HTERT RPE-1 (cell line): Measurements from ENCODE around the gene SMARCA1.
"Not testable (repeated sequence)": the region's sequence is repeated elsewhere in the genome, so short reads cannot be mapped to it uniquely, and the experiment has no call there.

Source experiments
- in situ Hi-C: fragments of 300-500 bp; cut with MboI; formaldehyde crosslinking; loops from 4 replicates; pipeline ENCODE4 v1.14.3; 2020; ENCODE audit warnings: low sequenced_read_pairs

The SMARCA1 gene, protein sequence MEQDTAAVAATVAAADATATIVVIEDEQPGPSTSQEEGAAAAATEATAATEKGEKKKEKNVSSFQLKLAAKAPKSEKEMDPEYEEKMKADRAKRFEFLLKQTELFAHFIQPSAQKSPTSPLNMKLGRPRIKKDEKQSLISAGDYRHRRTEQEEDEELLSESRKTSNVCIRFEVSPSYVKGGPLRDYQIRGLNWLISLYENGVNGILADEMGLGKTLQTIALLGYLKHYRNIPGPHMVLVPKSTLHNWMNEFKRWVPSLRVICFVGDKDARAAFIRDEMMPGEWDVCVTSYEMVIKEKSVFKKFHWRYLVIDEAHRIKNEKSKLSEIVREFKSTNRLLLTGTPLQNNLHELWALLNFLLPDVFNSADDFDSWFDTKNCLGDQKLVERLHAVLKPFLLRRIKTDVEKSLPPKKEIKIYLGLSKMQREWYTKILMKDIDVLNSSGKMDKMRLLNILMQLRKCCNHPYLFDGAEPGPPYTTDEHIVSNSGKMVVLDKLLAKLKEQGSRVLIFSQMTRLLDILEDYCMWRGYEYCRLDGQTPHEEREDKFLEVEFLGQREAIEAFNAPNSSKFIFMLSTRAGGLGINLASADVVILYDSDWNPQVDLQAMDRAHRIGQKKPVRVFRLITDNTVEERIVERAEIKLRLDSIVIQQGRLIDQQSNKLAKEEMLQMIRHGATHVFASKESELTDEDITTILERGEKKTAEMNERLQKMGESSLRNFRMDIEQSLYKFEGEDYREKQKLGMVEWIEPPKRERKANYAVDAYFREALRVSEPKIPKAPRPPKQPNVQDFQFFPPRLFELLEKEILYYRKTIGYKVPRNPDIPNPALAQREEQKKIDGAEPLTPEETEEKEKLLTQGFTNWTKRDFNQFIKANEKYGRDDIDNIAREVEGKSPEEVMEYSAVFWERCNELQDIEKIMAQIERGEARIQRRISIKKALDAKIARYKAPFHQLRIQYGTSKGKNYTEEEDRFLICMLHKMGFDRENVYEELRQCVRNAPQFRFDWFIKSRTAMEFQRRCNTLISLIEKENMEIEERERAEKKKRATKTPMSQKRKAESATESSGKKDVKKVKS

DNA sequence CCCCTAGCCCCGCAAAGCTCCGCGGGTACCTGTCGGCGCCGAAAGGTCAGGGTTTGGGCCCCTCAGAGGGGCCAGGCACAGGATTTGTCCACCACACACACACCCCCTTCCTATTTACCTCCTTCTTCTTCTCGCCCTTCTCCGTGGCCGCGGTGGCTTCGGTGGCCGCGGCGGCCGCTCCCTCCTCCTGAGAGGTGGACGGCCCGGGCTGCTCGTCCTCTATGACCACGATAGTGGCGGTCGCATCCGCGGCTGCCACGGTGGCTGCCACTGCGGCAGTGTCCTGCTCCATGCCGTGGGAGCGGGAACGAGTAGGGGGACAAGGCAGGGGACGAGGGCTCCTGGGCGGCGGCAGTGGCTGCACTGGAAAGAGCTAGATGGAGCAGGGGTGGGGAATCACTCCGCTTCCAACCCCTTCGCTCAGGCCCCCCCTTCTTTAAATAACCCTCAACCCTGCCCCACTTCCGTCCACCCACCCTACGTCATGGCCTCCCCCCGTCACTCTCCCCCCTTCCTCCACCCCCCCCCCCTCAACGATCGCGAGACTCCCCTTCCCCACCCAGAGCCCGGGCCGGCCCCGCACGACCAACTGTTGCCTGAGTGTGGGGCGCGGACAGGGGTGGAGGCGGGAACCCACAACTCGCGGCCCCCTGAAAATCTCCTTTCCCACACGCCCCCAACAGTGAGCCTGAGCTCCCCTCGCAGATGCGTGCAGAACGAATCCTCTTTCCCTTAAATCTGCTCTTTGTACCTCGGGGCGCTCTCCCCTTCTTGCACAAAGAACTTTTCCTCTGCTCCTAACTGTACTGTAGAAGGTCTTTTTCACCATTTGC is at the start of gene SMARCA1:
SMARCA1 (minus strand) TSS at position 412 of the 833 bp plus-strand sequence; CDS start at position 292, 120 bp downstream.
- in situ Hi-C loops = no loop called here

DNA sequence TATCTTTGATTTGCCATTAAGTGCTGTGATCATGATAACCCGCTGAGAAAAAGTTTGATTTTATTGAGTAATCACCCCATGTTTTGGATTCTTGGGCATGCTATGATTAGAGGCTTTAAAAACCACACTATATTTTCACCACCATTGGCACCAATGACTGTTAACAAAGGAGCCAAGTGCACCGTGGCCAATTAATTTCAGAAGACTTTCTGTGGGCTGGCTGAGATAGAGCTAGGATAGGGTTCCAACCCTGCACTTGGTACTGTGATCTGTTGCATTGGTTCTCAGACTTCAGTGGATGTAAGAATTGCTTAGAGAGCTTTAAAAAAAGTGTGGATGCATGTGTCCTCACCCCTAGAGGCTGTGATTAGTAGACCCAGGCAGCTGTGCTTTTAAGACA is 49.1 kb upstream of the SMARCA1 start:
- in situ Hi-C loops = no loop called here

DNA sequence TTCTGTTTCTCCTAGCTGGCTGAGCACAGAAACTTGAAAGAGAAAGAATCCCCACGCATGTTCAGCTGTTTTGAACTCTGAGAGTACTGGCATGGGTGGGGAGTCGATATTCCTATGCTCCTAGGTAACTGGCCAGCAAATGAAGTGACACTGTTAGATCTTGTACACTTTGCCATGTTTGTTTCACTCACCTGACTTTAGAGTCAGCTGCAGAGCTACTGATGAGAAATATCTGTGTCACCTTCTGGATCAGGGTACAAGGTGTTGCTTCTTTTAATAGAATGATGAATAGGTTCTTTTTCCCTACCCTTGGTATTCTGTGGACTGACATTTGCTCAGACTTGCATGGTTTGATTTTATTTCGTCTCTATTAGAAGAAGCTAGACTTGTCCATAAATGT is 45.1 kb upstream of the SMARCA1 start:
- in situ Hi-C loops = no loop called here

DNA sequence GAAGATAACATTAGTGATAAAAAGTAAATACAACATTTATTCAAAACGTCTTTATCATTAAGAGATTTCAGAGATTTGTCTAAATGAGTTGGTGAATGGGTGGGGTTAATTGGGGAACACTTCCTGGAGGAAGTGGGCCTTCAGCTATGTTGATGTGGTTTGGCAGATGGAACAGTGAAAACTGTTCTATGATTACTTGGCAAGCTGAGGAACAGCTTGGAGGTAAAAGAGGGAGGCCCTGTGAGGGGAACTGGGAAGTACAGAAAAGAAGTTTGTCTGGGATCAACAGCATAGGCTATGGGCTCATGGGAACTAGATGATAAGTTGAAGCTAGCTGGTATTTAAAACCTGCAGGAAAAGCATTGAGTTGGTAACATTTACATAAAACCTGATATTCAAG is 42.8 kb upstream of the SMARCA1 start:
- in situ Hi-C loops = no loop called here

DNA sequence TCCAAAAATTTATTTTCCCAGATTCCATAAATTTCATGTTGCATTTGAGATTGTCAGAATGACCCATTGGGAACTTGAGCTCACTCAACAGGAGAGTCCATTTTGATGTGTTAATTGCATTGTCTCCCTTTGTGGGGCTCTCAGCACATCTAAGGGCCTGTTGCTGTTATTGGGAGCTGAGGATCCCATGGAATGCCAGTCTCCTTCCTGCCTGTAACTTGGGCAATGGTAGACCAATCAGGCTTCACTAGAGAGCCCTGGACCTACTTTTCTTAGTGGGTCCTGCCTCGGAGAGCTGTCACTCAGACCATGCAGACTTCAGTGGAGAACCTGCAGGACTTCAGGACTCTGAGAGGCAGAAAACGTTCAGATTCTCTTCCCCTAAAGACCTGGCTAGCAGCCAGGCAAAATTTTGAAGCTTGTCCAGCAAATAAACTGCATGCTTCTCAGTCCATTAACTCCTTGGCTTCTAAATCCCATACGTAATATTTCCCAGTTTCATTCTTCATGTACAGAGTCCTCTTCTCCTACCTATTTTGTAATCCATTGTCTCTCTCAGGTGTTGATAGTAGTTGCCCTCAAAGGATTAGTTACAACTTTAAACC is 41.9 kb upstream of the SMARCA1 start:
- in situ Hi-C loops = no loop called here

DNA sequence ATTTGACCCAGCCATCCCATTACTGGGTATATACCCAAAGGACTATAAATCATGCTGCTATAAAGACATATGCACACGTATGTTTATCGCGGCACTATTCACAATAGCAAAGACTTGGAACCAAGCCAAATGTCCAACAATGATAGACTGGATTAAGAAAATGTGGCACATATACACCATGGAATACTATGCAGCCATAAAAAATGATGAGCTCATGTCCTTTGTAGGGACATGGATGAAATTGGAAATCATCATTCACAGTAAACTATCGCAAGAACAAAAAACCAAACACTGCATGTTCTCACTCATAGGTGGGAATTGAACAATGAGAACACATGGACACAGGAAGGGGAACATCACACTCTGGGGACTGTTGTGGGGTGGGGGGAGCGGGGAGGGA is 41.1 kb upstream of the SMARCA1 start:
- in situ Hi-C loops = not testable (repeated sequence)

DNA sequence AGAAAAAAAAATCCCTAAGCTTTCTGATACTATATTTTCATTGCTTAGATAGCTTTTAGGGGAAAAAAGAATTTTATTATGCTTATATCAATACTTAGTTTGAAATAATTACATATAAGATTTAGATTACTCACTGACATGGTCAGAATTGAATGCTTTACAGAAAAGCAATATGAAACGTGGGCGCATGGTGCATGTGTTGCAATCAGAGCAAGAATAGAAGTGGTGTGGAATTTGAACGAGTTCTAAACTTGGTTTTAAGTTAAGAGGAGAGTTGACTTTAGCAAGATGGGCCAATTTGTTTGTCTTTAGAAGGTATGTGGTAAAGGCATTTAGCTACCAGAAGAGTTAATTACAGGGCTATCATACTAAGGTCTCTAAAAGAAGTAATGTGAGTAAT is 38.2 kb upstream of the SMARCA1 start:
- in situ Hi-C loops = no loop called here

DNA sequence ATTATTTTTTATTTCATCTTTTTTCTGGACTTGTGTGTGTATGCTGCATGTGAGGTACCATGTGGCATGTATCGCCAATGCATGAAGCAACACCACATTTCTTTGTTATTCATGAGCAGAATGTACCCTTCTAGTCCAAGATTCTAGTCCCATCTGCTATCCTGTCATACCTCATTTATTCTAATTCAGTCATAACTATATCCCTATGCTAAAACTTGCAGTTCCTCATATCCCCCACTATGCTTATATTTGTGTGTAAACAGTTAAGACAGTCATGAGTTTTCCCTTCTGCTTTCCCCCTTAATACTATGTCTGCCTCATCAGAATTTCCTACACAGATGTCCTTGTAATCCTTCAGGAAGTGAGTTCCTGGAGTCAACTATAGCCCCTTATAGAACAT is 36.5 kb upstream of the SMARCA1 start:
- in situ Hi-C loops = no loop called here

DNA sequence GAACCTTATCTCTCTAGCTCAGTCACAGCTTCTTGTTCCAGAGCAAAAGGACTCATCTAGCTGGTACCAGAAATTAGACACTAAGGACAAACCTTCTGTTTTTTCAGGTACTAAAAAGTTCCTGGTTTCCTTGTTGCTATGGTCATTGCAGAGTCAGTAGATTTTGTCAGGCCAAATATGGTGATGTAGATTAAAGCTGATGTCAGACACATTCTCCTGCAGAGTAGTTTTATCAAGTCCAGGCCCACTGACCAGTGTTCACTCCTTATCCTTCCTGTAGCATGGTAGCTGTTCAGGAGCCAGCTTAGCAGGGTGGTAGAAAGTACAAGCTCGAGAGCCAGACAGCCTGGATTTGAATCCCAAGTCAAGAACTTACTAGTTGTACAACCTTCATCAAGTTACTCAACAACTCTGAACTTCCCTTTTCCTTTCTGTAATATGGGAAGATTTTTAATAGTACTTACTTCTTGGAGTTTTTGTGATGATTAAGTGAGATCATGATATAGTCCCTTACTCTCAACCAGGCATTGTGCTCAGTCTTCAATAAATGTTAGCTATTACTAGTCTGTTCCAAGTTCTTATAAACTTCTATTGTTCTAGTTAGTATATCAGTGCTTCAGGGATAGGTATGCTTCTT is 34.7 kb upstream of the SMARCA1 start:
- in situ Hi-C loops = no loop called here

DNA sequence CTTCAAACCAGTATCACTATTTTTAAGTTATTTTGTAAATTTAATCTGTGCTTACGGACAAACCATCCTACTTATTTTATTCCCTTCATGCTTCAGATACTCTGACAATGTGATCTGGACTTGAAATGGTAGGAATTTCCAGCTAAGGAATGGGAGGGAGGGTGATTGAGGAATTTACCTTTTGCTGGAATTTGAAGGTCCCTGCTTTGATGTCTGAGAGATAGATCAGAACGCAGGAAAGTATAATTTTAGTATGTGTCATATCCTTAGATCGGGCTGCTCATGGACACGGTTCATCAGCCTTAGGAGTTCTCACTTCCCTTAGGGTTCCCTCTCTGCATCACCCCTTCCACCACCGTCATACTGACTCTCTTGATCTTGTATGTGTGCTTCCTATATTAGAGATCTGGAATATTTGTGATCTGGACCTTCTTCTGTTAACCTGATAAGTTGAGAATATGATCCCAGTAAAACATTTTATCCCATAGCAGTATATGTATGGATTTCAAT is 33.6 kb upstream of the SMARCA1 start:
- in situ Hi-C loops = no loop called here

DNA sequence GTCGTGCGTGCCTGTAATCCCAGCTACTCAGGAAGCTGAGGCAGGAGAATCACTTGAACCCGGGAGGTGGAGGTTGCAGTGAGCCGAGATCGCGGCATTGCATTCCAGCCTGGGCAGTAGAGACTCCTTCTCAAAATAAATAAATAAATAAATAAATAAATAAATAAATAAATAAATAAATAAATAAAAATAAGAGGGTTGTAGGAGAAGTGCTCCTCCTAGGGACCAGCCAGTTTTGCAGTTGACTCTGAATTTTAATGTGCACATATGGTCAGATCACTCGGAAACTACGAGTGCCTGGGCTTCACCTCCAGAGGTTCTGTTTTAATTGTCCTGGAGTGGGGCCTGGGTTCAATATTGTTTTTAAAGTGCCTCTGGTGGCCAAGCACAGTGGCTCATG is 31.5 kb upstream of the SMARCA1 start:
- in situ Hi-C loops = not testable (repeated sequence)

DNA sequence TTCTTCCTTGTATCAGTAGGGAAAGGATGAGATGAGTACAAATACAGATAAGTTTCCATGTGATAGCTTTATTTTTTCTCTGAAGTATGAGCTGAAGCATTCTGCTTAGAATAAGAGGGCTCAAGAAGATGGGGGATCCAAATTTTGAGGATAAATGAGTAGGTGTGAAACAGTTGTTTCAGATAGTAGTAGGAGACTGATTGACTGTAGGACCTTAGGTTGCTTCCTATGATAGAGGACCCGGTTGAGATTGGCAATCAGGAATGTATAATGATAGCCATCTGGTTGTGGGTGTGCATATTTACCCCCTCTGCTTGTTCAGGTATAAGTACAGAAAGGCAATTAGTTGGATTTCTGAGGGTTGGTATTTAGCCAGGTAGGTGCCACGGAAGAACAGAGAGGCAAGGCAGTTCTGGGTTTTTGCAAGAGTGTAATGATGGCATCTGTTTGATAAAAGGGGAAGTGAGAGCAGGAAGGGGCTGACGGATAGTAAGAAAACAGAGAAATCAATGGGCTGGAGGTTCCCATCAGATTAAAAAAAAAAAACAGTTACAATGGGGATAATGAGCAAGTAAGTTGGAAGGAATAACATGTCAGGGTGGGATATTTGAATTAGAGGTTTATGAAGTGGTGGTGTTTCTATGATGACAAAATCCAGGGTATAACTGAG is 30.5 kb upstream of the SMARCA1 start:
- in situ Hi-C loops = no loop called here

DNA sequence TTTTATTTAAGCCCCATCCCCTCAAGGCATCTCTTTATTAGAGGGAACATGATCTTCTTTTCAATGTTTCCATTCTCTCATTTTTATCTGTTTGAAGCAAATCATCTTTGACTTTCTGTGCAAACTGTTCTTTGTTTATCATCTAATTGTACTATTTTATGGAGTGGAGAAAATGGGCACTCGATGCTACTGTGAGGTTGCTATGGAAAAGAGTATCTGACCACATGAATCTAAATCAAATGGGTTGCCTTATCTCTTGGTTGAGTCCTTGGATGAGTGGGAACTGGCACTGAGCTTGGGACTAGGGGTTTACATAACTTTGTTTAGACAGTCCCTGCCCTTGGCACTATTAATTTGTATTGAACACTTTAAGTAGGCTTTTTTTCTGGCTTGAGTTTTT is 25.8 kb upstream of the SMARCA1 start:
- in situ Hi-C loops = no loop called here

DNA sequence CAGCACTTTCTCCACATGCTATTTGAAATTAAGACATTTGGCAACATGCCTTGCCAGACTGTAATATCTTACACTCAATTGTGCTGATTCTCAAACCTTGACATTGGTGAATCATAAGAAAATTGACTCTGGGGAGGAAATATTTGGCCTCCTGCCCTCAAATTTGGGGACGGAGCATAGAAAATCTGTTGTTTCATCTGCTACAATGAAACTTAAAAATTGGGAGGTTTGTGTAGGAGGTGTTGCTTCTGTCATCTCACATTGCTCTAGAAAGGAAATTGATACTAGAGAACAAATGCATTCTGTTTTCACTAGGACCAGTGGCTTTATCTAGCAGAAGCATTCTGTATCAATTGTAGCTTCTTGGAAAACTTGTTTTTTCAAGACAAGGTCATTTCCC is 22.1 kb upstream of the SMARCA1 start:
- in situ Hi-C loops = no loop called here

DNA sequence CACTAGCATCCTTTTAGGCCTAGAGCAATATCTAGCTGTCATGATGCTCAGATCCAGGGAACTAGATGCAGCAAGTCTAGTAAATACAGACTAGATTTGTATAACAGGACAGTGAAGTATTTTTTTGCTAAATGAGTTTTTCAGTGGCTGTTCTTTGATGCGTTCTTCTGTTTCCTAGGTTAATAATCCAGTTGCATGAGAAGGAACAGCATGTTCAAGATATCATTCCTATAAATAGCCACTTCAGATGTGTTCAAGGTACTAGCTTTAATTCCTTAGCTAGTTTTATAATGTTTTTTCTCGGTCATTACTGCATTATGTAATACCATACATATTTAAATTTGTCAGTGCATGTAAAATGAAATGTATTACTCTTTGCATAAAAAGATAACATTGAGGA is 21.5 kb upstream of the SMARCA1 start:
- in situ Hi-C loops = no loop called here

DNA sequence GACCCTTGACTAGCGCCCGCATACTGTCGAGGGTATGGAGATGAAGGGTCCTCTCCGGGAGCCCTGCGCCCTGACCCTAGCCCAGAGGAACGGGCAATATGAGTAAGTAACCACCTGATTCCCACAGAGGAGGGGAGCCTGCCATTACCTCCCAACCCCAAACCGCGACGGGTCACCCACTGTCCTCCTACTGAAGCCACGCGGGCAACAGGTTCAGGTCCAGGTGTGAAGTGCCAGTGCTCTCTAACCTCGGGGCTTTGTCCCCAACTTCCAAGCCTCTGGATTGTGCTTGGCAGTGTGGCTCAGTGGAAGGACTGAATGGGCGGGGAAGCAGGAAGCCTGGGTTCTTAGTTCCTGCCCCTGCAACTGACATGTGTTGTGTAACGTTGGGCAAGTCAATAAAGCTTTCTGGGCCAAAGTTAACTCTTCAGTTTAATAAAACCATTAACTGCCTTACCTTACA is 17.5 kb upstream of the SMARCA1 start:
- in situ Hi-C loops = no loop called here

DNA sequence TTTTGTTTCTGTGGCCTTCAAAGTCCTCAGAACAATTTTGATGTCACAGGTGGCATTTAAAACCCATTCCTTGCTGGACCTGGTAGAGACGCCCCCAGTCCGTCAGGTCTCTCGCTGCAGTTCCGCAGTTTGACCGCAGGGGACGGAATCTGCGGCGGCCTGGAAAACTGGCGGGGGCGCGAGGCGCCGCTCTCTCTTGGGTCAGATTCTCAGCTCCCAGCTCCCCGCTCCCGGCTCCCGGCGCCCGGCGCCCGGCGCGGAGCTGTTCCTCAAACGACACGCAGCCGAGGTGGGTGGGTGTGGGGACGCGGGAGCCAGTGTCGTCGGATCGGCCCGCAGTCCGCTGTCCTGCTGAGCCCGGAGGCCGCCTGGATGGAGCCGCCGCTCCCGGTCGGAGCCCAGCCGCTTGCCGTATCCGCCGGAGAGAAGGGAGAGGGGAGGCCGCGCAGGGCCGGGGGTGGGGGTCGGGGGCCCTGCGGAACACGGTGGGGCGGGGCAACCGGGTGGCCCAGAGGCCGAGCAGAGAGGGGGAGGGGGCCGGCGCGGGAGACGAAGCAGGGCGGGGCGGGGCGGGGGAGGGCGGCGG is 16.9 kb upstream of the SMARCA1 start, which contains the start of gene OCRL:
OCRL (plus strand) TSS at position 192 of the 586 bp plus-strand sequence; CDS start at position 373, 181 bp downstream.
- in situ Hi-C loops = no loop called here

DNA sequence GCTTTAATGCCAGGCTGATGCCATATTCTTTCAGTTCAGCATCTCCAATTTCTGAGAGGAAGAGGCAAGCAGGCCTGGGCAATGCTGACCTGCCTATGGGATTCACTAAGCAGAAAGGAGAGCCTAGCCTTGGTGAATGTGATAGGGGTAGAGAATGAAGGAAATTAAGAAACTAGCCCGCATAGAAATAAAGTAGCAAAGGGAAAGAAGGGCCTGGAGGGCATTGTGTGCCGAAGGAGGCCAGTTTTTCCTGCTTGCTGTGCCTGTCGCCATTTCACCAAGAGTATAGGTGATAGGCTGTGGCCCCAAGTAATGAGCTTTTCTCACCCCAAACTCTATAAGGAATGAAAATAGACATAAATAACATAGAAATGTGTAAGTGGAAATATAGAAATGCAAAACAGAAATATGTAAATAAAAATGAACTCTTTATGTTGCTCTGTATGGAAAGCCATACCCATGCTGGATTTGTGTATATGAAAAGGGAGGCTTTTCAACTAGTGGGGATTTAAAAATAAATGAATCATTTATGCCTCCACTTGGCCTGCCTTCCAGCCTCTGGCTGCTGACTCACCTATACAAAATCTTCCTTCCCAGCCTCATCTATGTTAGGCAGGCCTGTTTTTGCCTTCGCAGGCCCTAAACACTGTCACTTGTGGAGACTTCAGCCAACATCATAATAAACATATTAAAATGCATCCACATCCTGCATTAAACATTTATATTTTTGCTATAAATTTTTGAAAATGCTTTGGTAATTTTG is 11.7 kb upstream of the SMARCA1 start:
- in situ Hi-C loops = no loop called here
